Neural cell (in vitro differentiated cells): Measurements from ENCODE around the gene COL4A1.

ENCODE experiments used
- POLR2AphosphoS5 ChIP-seq: IDR thresholded peaks from 2 replicates; pipeline ENCODE4 v1.6.1; 2012
- TF ChIP-seq, protein P1 (sequence below): fragments of 450-650 bp; IDR thresholded peaks from 2 replicates; pipeline ENCODE4 v1.5.1; 2014; ENCODE audit warnings: antibody characterized with exemption, mild to moderate bottlenecking, moderate library complexity; ENCODE audit not compliant: poor library complexity, severe bottlenecking

GRCh38 chr13:110225003-110225402 is 82.0 kb downstream of the COL4A1 start:
- TF ChIP-seq, protein P1, sequence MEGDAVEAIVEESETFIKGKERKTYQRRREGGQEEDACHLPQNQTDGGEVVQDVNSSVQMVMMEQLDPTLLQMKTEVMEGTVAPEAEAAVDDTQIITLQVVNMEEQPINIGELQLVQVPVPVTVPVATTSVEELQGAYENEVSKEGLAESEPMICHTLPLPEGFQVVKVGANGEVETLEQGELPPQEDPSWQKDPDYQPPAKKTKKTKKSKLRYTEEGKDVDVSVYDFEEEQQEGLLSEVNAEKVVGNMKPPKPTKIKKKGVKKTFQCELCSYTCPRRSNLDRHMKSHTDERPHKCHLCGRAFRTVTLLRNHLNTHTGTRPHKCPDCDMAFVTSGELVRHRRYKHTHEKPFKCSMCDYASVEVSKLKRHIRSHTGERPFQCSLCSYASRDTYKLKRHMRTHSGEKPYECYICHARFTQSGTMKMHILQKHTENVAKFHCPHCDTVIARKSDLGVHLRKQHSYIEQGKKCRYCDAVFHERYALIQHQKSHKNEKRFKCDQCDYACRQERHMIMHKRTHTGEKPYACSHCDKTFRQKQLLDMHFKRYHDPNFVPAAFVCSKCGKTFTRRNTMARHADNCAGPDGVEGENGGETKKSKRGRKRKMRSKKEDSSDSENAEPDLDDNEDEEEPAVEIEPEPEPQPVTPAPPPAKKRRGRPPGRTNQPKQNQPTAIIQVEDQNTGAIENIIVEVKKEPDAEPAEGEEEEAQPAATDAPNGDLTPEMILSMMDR, result no peak
- TF ChIP-seq POLR2AphosphoS5, result no peak
